ENCODE measurements around the gene PRM1.

DNA sequence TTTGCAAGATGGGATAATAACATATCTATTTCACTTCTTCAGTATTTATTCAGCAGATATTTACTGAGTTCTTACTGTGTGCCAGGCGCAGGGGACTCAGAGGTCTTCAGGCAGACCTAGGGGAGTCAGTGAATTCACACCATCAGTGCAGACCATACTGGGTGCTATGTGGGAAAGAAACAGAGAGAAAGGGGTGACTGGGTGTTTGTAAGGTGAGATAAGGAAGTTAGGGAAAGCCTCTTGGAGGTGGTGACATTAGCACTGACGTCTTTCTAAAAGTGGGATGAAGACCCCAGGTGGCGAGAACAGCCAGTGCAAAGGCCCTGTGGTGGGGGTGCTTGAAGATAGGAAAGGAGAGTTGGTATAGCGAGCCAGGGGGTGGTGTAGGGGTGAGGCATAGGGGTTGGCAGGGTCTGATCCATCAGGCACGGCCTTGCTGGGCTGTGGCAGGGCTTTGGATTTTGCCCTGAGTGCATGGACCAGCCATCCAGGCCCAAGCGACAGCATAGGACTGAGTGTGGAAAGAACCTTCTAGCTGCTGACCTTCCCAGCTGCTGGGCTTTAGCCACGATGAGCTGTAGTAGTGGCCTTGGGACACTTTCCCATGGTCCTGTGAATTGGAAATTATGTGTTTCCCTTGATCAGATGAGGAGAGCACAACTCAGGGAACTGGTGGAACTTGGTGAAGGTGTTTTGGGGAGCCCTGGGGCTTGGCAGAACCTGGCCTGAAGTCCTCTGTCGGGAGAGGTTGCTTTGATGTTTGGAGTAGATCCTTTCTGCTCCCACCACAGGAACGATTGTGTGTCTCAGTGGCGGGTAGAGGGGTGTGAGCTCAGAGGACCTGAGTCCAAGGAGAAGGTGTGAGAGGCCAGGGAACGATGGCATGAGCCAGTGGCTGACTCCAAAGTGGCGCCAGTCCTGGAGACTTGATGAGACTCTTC, 21.2 kb downstream of the PRM1 start:
- TF ChIP-seq BHLHE40 (IDR thresholded peaks at IDR 0.05; ENCODE audit: borderline replicate concordance), result no peak
- no peak for TF ChIP-seq SP1 (IDR thresholded peaks at IDR 0.05)
- no peak for TF ChIP-seq L3MBTL2 (conservative IDR thresholded peaks at IDR 0.05)
- TF ChIP-seq, protein P1, sequence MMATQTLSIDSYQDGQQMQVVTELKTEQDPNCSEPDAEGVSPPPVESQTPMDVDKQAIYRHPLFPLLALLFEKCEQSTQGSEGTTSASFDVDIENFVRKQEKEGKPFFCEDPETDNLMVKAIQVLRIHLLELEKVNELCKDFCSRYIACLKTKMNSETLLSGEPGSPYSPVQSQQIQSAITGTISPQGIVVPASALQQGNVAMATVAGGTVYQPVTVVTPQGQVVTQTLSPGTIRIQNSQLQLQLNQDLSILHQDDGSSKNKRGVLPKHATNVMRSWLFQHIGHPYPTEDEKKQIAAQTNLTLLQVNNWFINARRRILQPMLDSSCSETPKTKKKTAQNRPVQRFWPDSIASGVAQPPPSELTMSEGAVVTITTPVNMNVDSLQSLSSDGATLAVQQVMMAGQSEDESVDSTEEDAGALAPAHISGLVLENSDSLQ (IDR thresholded peaks at IDR 0.05), result no peak
- no peak for TF ChIP-seq TARDBP (IDR thresholded peaks at IDR 0.05)
